Adrenal gland (tissue), 12 donors: ENCODE measurements around the gene MAP1LC3B2. TPM values are rescaled to one million over a fixed set of nuclear protein-coding genes. Genes with fewer than 3 reads are reported as not detected.

Experiments used
- DNase-seq, 7 donors: peaks; one replicate each; pipeline ENCODE4 v3.0.0-alpha.2; 2019 to 2020
- H3K27ac ChIP-seq, 5 donors: fragments of 200-600 bp; sonication (generic) in 4 of 5; 1 replicate in 3 of 5; 2 replicates in 2 of 5; pipeline versions ENCODE4 v1.5.1 to v1.8.0; 2016 to 2020; ENCODE audit warnings: mild to moderate bottlenecking in 1 of 5
- H3K27me3 ChIP-seq: fragments of 200-600 bp; 2 replicates; pipeline ENCODE4 v1.8.0; 2021
- H3K36me3 ChIP-seq, 2 donors: fragments of 200-600 bp; replicated peaks in 1 of 2; 1 replicate in 1 of 2; 2 replicates in 1 of 2; pipeline versions ENCODE4 v1.5.1 to v1.8.0; 2018 to 2022
- H3K4me1 ChIP-seq, 2 donors: fragments of 200-600 bp; replicated peaks in 1 of 2; 1 replicate in 1 of 2; 2 replicates in 1 of 2; pipeline versions ENCODE4 v1.5.1 to v1.8.0; 2018 to 2021
- H3K4me3 ChIP-seq, 4 donors: fragments of 200-600 bp; sonication (generic) in 3 of 4; one replicate each; pipeline ENCODE4 v1.5.1; 2016 to 2018
- H3K9me3 ChIP-seq, 3 donors: fragments of 200-600 bp; sonication (generic) in 1 of 3; replicated peaks in 1 of 3; 1 replicate in 2 of 3; 2 replicates in 1 of 3; pipeline versions ENCODE4 v1.5.1 to v1.8.0; 2016 to 2021
- CTCF ChIP-seq, 6 experiments: fragments of 450-650 bp in 4 of 6; fragments of 200-600 bp in 2 of 6; sonication (generic) in 1 of 6; IDR thresholded peaks; 1 replicate in 5 of 6; 2 replicates in 1 of 6; pipeline versions ENCODE4 v1.5.1 to v1.8.0; 2016 to 2021; ENCODE audit warnings: antibody characterized with exemption in 6 of 6, mild to moderate bottlenecking in 2 of 6, moderate library complexity in 1 of 6
- POLR2A ChIP-seq, 2 donors: fragments of 450-650 bp; IDR thresholded peaks; one replicate each; pipeline ENCODE4 v1.6.1; 2017; ENCODE audit warnings: antibody characterized with exemption in 2 of 2, mild to moderate bottlenecking in 2 of 2, moderate library complexity in 1 of 2
- WGBS, 4 donors: extraction: QIAGEN DNeasy Blood & Tissue Kit in 2 of 4; methylation state at CpG; one replicate each; pipeline versions ENCODE4 v1.1.5 to v1.1.7; 2013 to 2017; 5-methylcytosine and 5-hydroxymethylcytosine counted together
- intact Hi-C, 2 donors: fragments of 100-400 bp; cut with DNase I; formaldehyde crosslinking; loops; one replicate each; pipeline versions ENCODE4 v1.14.1 to v1.15.0; 2022 to 2023
- polyA plus RNA-seq, 3 donors: library from polyadenylated mRNA; stranded (reverse); fragments of 200-250 nt in 2 of 3; fragments of 350-450 nt in 1 of 3; fragmentation: Illumina TruSeq in 1 of 3; extraction: RNeasy Lipid Tissue Mini Kit (QIAGEN cat#74804) in 1 of 3; gene quantifications; one replicate each; pipeline ENCODE4 v1.2.3, GENCODE V29; 2013 to 2014
- total RNA-seq, 9 donors: library from RNA; depleted of rRNA in 4 of 9; stranded (reverse); fragments of >200 nt in 4 of 9; fragments of 120-200 nt in 1 of 9; fragmentation: NEBNext Ultra II Directional in 1 of 9; extraction: Animal tissue kit (Norgen Biotek cat#: 25700) in 1 of 9; gene quantifications; one replicate each; pipeline versions ENCODE4 v1.1.0 to v1.2.4, GENCODE V29; 2013 to 2023
- donor health status: healthy with polysubstance abuse.
- donor health status: Bipolar disorder and iron deficiency.
- donor health status: DM: yes; HTN: yes; CAD: no.
- donor health status: DM: no; HTN: no; CAD: no.
- donor health status: DM: no; HTN: no; CAD: no.
- donor health status: DM: yes; HTN: yes; CAD: no.

MAP1LC3B2 gene
- total and polyA plus RNA-seq, 12 donors = 0.54 to 4.6 (median 1.4) TPM; not detected in 1

GRCh38 chr12:116594325-116595038 is 35.3 kb downstream of the MAP1LC3B2 start:
- DNase-seq = peak in 4 of 7 donors; percentile 25 to 62 (median 43)
- 73 to 89% (median 81%) methylated on average over 11 to 12 of the region's 12 CpGs for WGBS, 4 donors
- H3K4me1 ChIP-seq = peaks cover 11 to 12% of the 10 kb centered on the region in 2 donors
- H3K4me3 ChIP-seq = no peak overlapping the region
- intact Hi-C loops = loop anchor here in 1 of 2 donors (5.0 kb wide), 1 partner anchor 597 kb away; no protein-coding TSS in a partner anchor
- no peaks in the 10 kb centered on the region for H3K9me3 ChIP-seq
- TF ChIP-seq CTCF (IDR thresholded peaks at IDR 0.05) (no peak), POLR2A (IDR thresholded peaks at IDR 0.05) (no peak)
- no peaks in the 10 kb centered on the region for H3K27me3 ChIP-seq
- no peak overlapping the region for H3K27ac ChIP-seq
- no peaks in the 10 kb centered on the region for H3K36me3 ChIP-seq

GRCh38 chr12:116595186-116595585 is 36.0 kb downstream of the MAP1LC3B2 start:
- 0 to 26% (median 13%) methylated on average over 1 of the region's 1 CpG for WGBS, 4 donors
- Histone ChIP-seq H3K4me1 (peaks cover 15 to 17% of the 10 kb centered on the region in 2 donors), H3K36me3 (no peaks in the 10 kb centered on the region), H3K9me3 (no peaks in the 10 kb centered on the region), H3K27me3 (no peaks in the 10 kb centered on the region), H3K27ac (no peak overlapping the region), H3K4me3 (no peak overlapping the region)
- intact Hi-C loops = loop anchor here in 1 of 2 donors (5.0 kb wide), 1 partner anchor 598 kb away; no protein-coding TSS in a partner anchor
- DNase-seq = no peak
- TF ChIP-seq POLR2A (IDR thresholded peaks at IDR 0.05) (no peak), CTCF (IDR thresholded peaks at IDR 0.05) (no peak)

GRCh38 chr12:116595672-116596071 is 36.5 kb downstream of the MAP1LC3B2 start:
- intact Hi-C loops = loop anchor here in 1 of 2 donors (5.0 kb wide), 1 partner anchor 598 kb away; no protein-coding TSS in a partner anchor
- DNase-seq = no peak
- no peak overlapping the region for H3K27ac ChIP-seq
- H3K4me3 ChIP-seq = no peak overlapping the region
- H3K36me3 ChIP-seq = no peaks in the 10 kb centered on the region
- H3K4me1 ChIP-seq = peaks cover 15 to 17% of the 10 kb centered on the region in 2 donors
- H3K27me3 ChIP-seq = no peaks in the 10 kb centered on the region
- no peak for TF ChIP-seq CTCF (IDR thresholded peaks at IDR 0.05)
- TF ChIP-seq POLR2A (IDR thresholded peaks at IDR 0.05) = no peak
- no peaks in the 10 kb centered on the region for H3K9me3 ChIP-seq

GRCh38 chr12:116597886-116598285 is 38.7 kb downstream of the MAP1LC3B2 start:
- Histone ChIP-seq H3K27me3 (no peaks in the 10 kb centered on the region), H3K27ac (no peak overlapping the region), H3K4me1 (peaks cover 15 to 17% of the 10 kb centered on the region in 2 donors), H3K4me3 (no peak overlapping the region), H3K9me3 (no peaks in the 10 kb centered on the region), H3K36me3 (no peaks in the 10 kb centered on the region)
- DNase-seq = no peak
- TF ChIP-seq POLR2A (IDR thresholded peaks at IDR 0.05) (no peak), CTCF (IDR thresholded peaks at IDR 0.05) (no peak)
- intact Hi-C loops = loop anchor here in 1 of 2 donors (5.0 kb wide), 1 partner anchor 601 kb away; no protein-coding TSS in a partner anchor
- 91 to 100% (median 99%) methylated on average over 1 of the region's 1 CpG for WGBS, 4 donors
